IMR-90 (cell line): ENCODE results near the gene PTK7. TPM values are rescaled to one million over a fixed set of nuclear protein-coding genes. Genes with fewer than 3 reads are reported as not detected.

Experiments
- BHLHE40 ChIP-seq: fragments of 150-350 bp; IDR thresholded peaks from 2 replicates; pipeline ENCODE4 v1.6.1; 2016; ENCODE audit warnings: mild to moderate bottlenecking, low read depth, low read length
- ELK1 ChIP-seq: fragments of 150-350 bp; IDR thresholded peaks from 2 replicates; pipeline ENCODE4 v1.6.1; 2016; ENCODE audit warnings: low read depth, mild to moderate bottlenecking, low read length, moderate library complexity, borderline replicate concordance
- FOS ChIP-seq: fragments of 150-350 bp; IDR thresholded peaks from 2 replicates; pipeline ENCODE4 v1.6.1; 2016; ENCODE audit warnings: low read depth, low read length
- NFE2L2 ChIP-seq: fragments of 150-350 bp; IDR thresholded peaks from 2 replicates; pipeline ENCODE4 v1.6.1; 2016; ENCODE audit warnings: low read depth, mild to moderate bottlenecking, low read length
- RCOR1 ChIP-seq: IDR thresholded peaks from 2 replicates; pipeline ENCODE4 v1.6.1; 2012; ENCODE audit warnings: mild to moderate bottlenecking, low read length, improper control_type of control experiment; ENCODE audit not compliant: insufficient replicate concordance
- polyA plus RNA-seq, 3 experiments: library from polyadenylated mRNA; depleted of rRNA; stranded (reverse); fragments of >200 nt; gene quantifications; 2 replicates each; pipeline ENCODE4 v1.2.3, GENCODE V29; 2012; ENCODE audit warnings: low replicate concordance in 1 of 3
- total RNA-seq: library from RNA; depleted of rRNA; stranded (reverse); fragments of >200 nt; gene quantifications from 2 replicates; pipeline ENCODE4 v1.2.3, GENCODE V29; 2012

The PTK7 gene
- total and polyA plus RNA-seq, 2 of the 4 experiments (the other 2 are of a cell fraction) = 47.1 to 142 TPM

- no peak for TF ChIP-seq RCOR1
- TF ChIP-seq FOS = no peak
- no peak for TF ChIP-seq BHLHE40
- no peak for TF ChIP-seq NFE2L2
- no peak for TF ChIP-seq ELK1
Observed at GRCh38 chr6:43183441-43183840, 107.3 kb downstream of the PTK7 start (continued).
